Measurements from ENCODE around the gene MISP3.
A peak's percentile ranks its signal among the peaks of the same experiment; 100 is the strongest.

MISP3 gene

GRCh38 chr19:14054099-14054498 lies 18.5 kb upstream of the MISP3 start:
- peaks cover 18% of the 10 kb centered on the region for H3K4me1 ChIP-seq (ENCODE audit: insufficient read depth, insufficient read length)
- DNase-seq (ENCODE audit: low read depth, low spot score) = no peak
- TF ChIP-seq ZNF274 (IDR thresholded peaks at IDR 0.05; ENCODE audit: low read depth, low read length) = no peak
- TF ChIP-seq SUZ12 (IDR thresholded peaks at IDR 0.05; ENCODE audit: extremely low read depth, insufficient read depth, insufficient read length) = no peak
- TF ChIP-seq YY1 (IDR thresholded peaks at IDR 0.05; ENCODE audit: insufficient read depth, insufficient read length) = no peak

GRCh38 chr19:14054721-14055120 lies 17.9 kb upstream of the MISP3 start:
- Histone ChIP-seq H3K4me3 (ENCODE audit: insufficient read length, low read depth) (no peak overlapping the region), H3K27me3 (ENCODE audit: insufficient read depth, insufficient read length) (peaks cover 5% of the 10 kb centered on the region), H3K9me3 (ENCODE audit: insufficient read depth, low read length) (peaks cover 7% of the 10 kb centered on the region; the same call in 1 of the 2 replicates), H3K4me1 (ENCODE audit: insufficient read depth, insufficient read length) (peaks cover 18% of the 10 kb centered on the region), H3K36me3 (ENCODE audit: insufficient read depth, insufficient read length, low read length) (peaks cover 40% of the 10 kb centered on the region), H3K9ac (ENCODE audit: insufficient read length, low read depth) (peak overlapping the region; percentile 2)
- no peak for TF ChIP-seq YY1 (IDR thresholded peaks at IDR 0.05; ENCODE audit: insufficient read depth, insufficient read length)
- no peak for TF ChIP-seq SUZ12 (IDR thresholded peaks at IDR 0.05; ENCODE audit: extremely low read depth, insufficient read depth, insufficient read length)
- TF ChIP-seq ZNF274 (IDR thresholded peaks at IDR 0.05; ENCODE audit: low read depth, low read length) = no peak
- DNase-seq (ENCODE audit: low read depth, low spot score) = no peak

More at GRCh38 chr19:14054099-14054498, 18.5 kb upstream of the MISP3 start:
- H3K36me3 ChIP-seq (ENCODE audit: insufficient read depth, insufficient read length, low read length) = peaks cover 42% of the 10 kb centered on the region
- no peak overlapping the region for H3K9ac ChIP-seq (ENCODE audit: insufficient read length, low read depth)
- peaks cover 5% of the 10 kb centered on the region for H3K27me3 ChIP-seq (ENCODE audit: insufficient read depth, insufficient read length)
- H3K9me3 ChIP-seq (ENCODE audit: insufficient read depth, low read length) = peaks cover 7% of the 10 kb centered on the region; the same call in 1 of the 2 replicates
- H3K4me3 ChIP-seq (ENCODE audit: insufficient read length, low read depth) = no peak overlapping the region

- Histone ChIP-seq H3K4me3 (ENCODE audit: insufficient read length, low read depth) (no peak overlapping the region), H3K36me3 (ENCODE audit: insufficient read depth, insufficient read length, low read length) (peaks cover 40% of the 10 kb centered on the region), H3K9me3 (ENCODE audit: insufficient read depth, low read length) (peaks cover 7% of the 10 kb centered on the region; the same call in 1 of the 2 replicates), H3K27me3 (ENCODE audit: insufficient read depth, insufficient read length) (peaks cover 5% of the 10 kb centered on the region), H3K9ac (ENCODE audit: insufficient read length, low read depth) (peak overlapping the region; percentile 2), H3K4me1 (ENCODE audit: insufficient read depth, insufficient read length) (peaks cover 18% of the 10 kb centered on the region)
- no peak for DNase-seq (ENCODE audit: low read depth, low spot score)
- TF ChIP-seq ZNF274 (IDR thresholded peaks at IDR 0.05; ENCODE audit: low read depth, low read length) (no peak), YY1 (IDR thresholded peaks at IDR 0.05; ENCODE audit: insufficient read depth, insufficient read length) (no peak), SUZ12 (IDR thresholded peaks at IDR 0.05; ENCODE audit: extremely low read depth, insufficient read depth, insufficient read length) (no peak)
These were observed 17.2 kb upstream of the MISP3 start for GRCh38 chr19:14055396-14055795.

GRCh38 chr19:14056069-14056666 lies 16.4 kb upstream of the MISP3 start:
- Histone ChIP-seq H3K36me3 (ENCODE audit: insufficient read depth, insufficient read length, low read length) (peaks cover 33% of the 10 kb centered on the region), H3K4me3 (ENCODE audit: insufficient read length, low read depth) (peak overlapping the region; percentile 56), H3K4me1 (ENCODE audit: insufficient read depth, insufficient read length) (peaks cover 21% of the 10 kb centered on the region), H3K9ac (ENCODE audit: insufficient read length, low read depth) (peak overlapping the region; percentile 65), H3K9me3 (ENCODE audit: insufficient read depth, low read length) (peaks cover 7% of the 10 kb centered on the region; the same call in 1 of the 2 replicates), H3K27me3 (ENCODE audit: insufficient read depth, insufficient read length) (peaks cover 5% of the 10 kb centered on the region)
- no peak for TF ChIP-seq ZNF274 (IDR thresholded peaks at IDR 0.05; ENCODE audit: low read depth, low read length)
- TF ChIP-seq YY1 (IDR thresholded peaks at IDR 0.05; ENCODE audit: insufficient read depth, insufficient read length) = no peak
- DNase-seq (ENCODE audit: low read depth, low spot score) = no peak

GRCh38 chr19:14056741-14057356 lies 15.7 kb upstream of the MISP3 start:
- Histone ChIP-seq H3K36me3 (ENCODE audit: insufficient read depth, insufficient read length, low read length) (peaks cover 29% of the 10 kb centered on the region), H3K27me3 (ENCODE audit: insufficient read depth, insufficient read length) (peaks cover 5% of the 10 kb centered on the region), H3K9ac (ENCODE audit: insufficient read length, low read depth) (peak overlapping the region; percentile 65), H3K9me3 (ENCODE audit: insufficient read depth, low read length) (peaks cover 7% of the 10 kb centered on the region; the same call in 1 of the 2 replicates), H3K4me1 (ENCODE audit: insufficient read depth, insufficient read length) (peaks cover 25% of the 10 kb centered on the region), H3K4me3 (ENCODE audit: insufficient read length, low read depth) (peak overlapping the region; percentile 56)
- DNase-seq (ENCODE audit: low read depth, low spot score) = no peak
- TF ChIP-seq SUZ12 (IDR thresholded peaks at IDR 0.05; ENCODE audit: extremely low read depth, insufficient read depth, insufficient read length) (no peak), YY1 (IDR thresholded peaks at IDR 0.05; ENCODE audit: insufficient read depth, insufficient read length) (no peak), ZNF274 (IDR thresholded peaks at IDR 0.05; ENCODE audit: low read depth, low read length) (no peak)

- peak overlapping the region; percentile 52 for H3K9ac ChIP-seq (ENCODE audit: insufficient read length, low read depth)
- no peak for DNase-seq (ENCODE audit: low read depth, low spot score)
- H3K36me3 ChIP-seq (ENCODE audit: insufficient read depth, insufficient read length, low read length) = peaks cover 14% of the 10 kb centered on the region
- H3K27me3 ChIP-seq (ENCODE audit: insufficient read depth, insufficient read length) = peaks cover 5% of the 10 kb centered on the region
- H3K4me1 ChIP-seq (ENCODE audit: insufficient read depth, insufficient read length) = peaks cover 25% of the 10 kb centered on the region
- TF ChIP-seq YY1 (IDR thresholded peaks at IDR 0.05; ENCODE audit: insufficient read depth, insufficient read length) = no peak
- H3K4me3 ChIP-seq (ENCODE audit: insufficient read length, low read depth) = peak overlapping the region; percentile 59
- no peaks in the 10 kb centered on the region; the same call in 1 of the 2 replicates for H3K9me3 ChIP-seq (ENCODE audit: insufficient read depth, low read length)
These were observed 14.1 kb upstream of the MISP3 start for GRCh38 chr19:14058182-14059092.

- DNase-seq (ENCODE audit: low read depth, low spot score) = no peak
- no peak overlapping the region for H3K4me3 ChIP-seq (ENCODE audit: insufficient read length, low read depth)
These were observed 13.5 kb upstream of the MISP3 start for GRCh38 chr19:14059093-14059480.

More at GRCh38 chr19:14059093-14059480, 13.5 kb upstream of the MISP3 start:
- Histone ChIP-seq H3K9me3 (ENCODE audit: insufficient read depth, low read length) (no peaks in the 10 kb centered on the region), H3K27me3 (ENCODE audit: insufficient read depth, insufficient read length) (peaks cover 5% of the 10 kb centered on the region), H3K9ac (ENCODE audit: insufficient read length, low read depth) (no peak overlapping the region), H3K4me1 (ENCODE audit: insufficient read depth, insufficient read length) (peaks cover 25% of the 10 kb centered on the region), H3K36me3 (ENCODE audit: insufficient read depth, insufficient read length, low read length) (peaks cover 9% of the 10 kb centered on the region)
- TF ChIP-seq SUZ12 (IDR thresholded peaks at IDR 0.05; ENCODE audit: extremely low read depth, insufficient read depth, insufficient read length) (no peak), ZNF274 (IDR thresholded peaks at IDR 0.05; ENCODE audit: low read depth, low read length) (no peak), YY1 (IDR thresholded peaks at IDR 0.05; ENCODE audit: insufficient read depth, insufficient read length) (no peak)

Data from NT2/D1 (cell line).